Psoas muscle (tissue), 8 donors: ENCODE results near the gene CCDC146. TPM values are rescaled to one million over a fixed set of nuclear protein-coding genes. Genes with fewer than 3 reads are reported as not detected.

Experiments used
- ATAC-seq, 4 donors: fragments of 200-7000 bp; cut with Tn5 transposase; one replicate each; pipeline ENCODE4 v1.9.1; 2020; ENCODE audit warnings: moderate library complexity in 3 of 4, mild to moderate bottlenecking in 2 of 4
- DNase-seq, 2 donors: peaks; one replicate each; pipeline ENCODE4 v3.0.0-alpha.2; 2020
- H3K27ac ChIP-seq: fragments of 200-600 bp; one replicate; pipeline ENCODE4 v1.8.0; 2022
- H3K27me3 ChIP-seq, 3 donors: fragments of 200-600 bp in 1 of 3; one replicate each; pipeline versions ENCODE4 v1.6.1 to v1.8.0; 2013 to 2022; ENCODE audit warnings: low read length in 2 of 3, mild to moderate bottlenecking in 2 of 3, moderate library complexity in 1 of 3; ENCODE audit not compliant: insufficient read depth in 3 of 3
- H3K36me3 ChIP-seq, 2 donors: fragments of 200-600 bp in 1 of 2; one replicate each; pipeline versions ENCODE4 v1.6.1 to v1.8.0; 2013 to 2022; ENCODE audit warnings: low read depth in 1 of 2, mild to moderate bottlenecking in 1 of 2, moderate library complexity in 1 of 2; ENCODE audit not compliant: insufficient read depth in 1 of 2
- H3K4me1 ChIP-seq: fragments of 200-600 bp; one replicate; pipeline ENCODE4 v1.8.0; 2022
- H3K4me3 ChIP-seq: fragments of 200-600 bp; one replicate; pipeline ENCODE4 v1.8.0; 2022; ENCODE audit warnings: mild to moderate bottlenecking
- H3K9me3 ChIP-seq: fragments of 200-600 bp; one replicate; pipeline ENCODE4 v1.8.0; 2022
- CTCF ChIP-seq: fragments of 200-600 bp; IDR thresholded peaks from one replicate; pipeline ENCODE4 v1.8.0; 2022; ENCODE audit warnings: antibody characterized with exemption
- WGBS, 3 donors: extraction: QIAGEN DNeasy Blood & Tissue Kit; methylation state at CpG; one replicate each; pipeline versions ENCODE4 v1.1.6 to v1.1.7; 2013; 5-methylcytosine and 5-hydroxymethylcytosine counted together
- intact Hi-C, 2 donors: fragments of 100-400 bp; cut with DNase I; formaldehyde crosslinking; loops; one replicate each; pipeline versions ENCODE4 v1.11.0 to v1.14.2; 2022
- polyA plus RNA-seq, 3 donors: library from polyadenylated mRNA; stranded (reverse); fragments of 200-250 nt; gene quantifications; one replicate each; pipeline ENCODE4 v1.2.3, GENCODE V29; 2013
- total RNA-seq, 4 donors: library from RNA; stranded (reverse); fragmentation: NEBNext Ultra II Directional in 2 of 4; extraction: Animal tissue kit (Norgen Biotek cat#: 25700) in 2 of 4; gene quantifications; one replicate each; pipeline versions ENCODE4 v1.2.1 to v1.2.4, GENCODE V29; 2021 to 2023
- donor health status: healthy with polysubstance abuse.
- donor health status: DM: no; HTN: no; CAD: no; lungs with moderate emphysema.
- donor health status: Bipolar disorder and iron deficiency.
- donor health status: healthy.
- donor health status: DM: yes; HTN: yes; CAD: no.
- donor health status: DM: no; HTN: no; CAD: no.
- donor health status: DM: no; HTN: no; CAD: no.
- donor health status: DM: yes; HTN: yes; CAD: no.

CCDC146 gene
- total and polyA plus RNA-seq, 7 donors = 1.2 to 3.5 (median 1.9) TPM

- DNase-seq = peak; percentile 43 to 74
- peak; percentile 70 for TF ChIP-seq CTCF
- Histone ChIP-seq H3K36me3 (no peaks in the 10 kb centered on the region), H3K9me3 (no peaks in the 10 kb centered on the region), H3K4me1 (peaks cover 9% of the 10 kb centered on the region), H3K4me3 (no peak overlapping the region), H3K27ac (no peak overlapping the region), H3K27me3 (no peaks in the 10 kb centered on the region)
- peak in 1 of 4 donors; percentile 47 for ATAC-seq
- 33 to 37% (median 36%) methylated on average over 3 of the region's 3 CpGs for WGBS, 3 donors
- intact Hi-C loops = no loop called here
Observed at GRCh38 chr7:77247206-77247850, 124.9 kb downstream of the CCDC146 start.

DNA sequence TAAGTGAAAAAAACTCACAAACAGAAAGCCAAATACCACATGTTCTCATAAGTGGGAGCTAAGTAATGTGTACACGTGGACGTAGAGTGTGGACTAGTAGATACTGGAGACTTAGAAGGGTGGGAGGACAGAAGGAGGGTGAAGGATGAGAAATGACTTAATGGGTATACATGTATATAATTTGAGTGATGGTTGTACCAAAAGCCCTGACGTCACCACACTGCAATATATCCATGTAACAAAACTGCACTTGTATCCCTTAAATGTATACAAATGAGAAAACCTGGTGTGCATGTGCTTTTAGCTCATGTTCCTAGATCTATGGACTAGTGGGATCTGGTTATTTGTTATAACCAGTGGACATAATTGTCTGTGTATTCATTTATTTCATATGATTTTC lies 125.7 kb downstream of the CCDC146 start:
- intact Hi-C loops = no loop called here
- no peak overlapping the region for H3K4me3 ChIP-seq
- 78 to 94% (median 85%) methylated on average over 3 of the region's 3 CpGs for WGBS, 3 donors
- TF ChIP-seq CTCF = no peak
- no peak for ATAC-seq
- no peaks in the 10 kb centered on the region for H3K9me3 ChIP-seq
- H3K4me1 ChIP-seq = peaks cover 9% of the 10 kb centered on the region
- no peaks in the 10 kb centered on the region for H3K36me3 ChIP-seq
- H3K27ac ChIP-seq = no peak overlapping the region
- no peak for DNase-seq
- no peaks in the 10 kb centered on the region for H3K27me3 ChIP-seq

DNA sequence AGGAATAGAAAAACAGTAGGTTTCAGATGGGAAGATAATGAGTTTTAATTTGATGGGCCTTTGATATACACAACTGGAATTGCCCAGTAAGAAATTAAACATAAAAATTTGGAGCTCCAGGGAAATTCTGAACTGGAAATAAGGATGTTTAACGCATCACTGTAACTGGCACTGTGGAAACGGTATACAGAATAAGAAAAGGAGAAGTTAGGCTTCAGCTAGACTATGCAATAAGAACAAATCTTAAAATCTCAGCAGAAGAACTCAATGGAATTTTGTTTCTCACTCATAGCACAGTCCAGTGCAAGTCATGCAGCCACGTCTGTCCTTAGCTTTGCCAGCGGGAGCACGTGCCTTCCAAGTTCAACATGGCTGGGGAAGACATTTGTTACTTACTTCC lies 130.1 kb downstream of the CCDC146 start:
- no peak for TF ChIP-seq CTCF
- H3K4me1 ChIP-seq = no peaks in the 10 kb centered on the region
- intact Hi-C loops = loop anchor here in 1 of 2 donors (10.0 kb wide), 1 partner anchor 502 kb away; no protein-coding TSS in a partner anchor
- 68 to 82% (median 81%) methylated on average over 5 of the region's 5 CpGs for WGBS, 3 donors
- no peak overlapping the region for H3K4me3 ChIP-seq
- no peaks in the 10 kb centered on the region for H3K9me3 ChIP-seq
- H3K27me3 ChIP-seq = no peaks in the 10 kb centered on the region
- H3K36me3 ChIP-seq = no peaks in the 10 kb centered on the region
- H3K27ac ChIP-seq = no peak overlapping the region
- ATAC-seq = no peak
- no peak for DNase-seq

- Histone ChIP-seq H3K27ac (no peak overlapping the region), H3K27me3 (no peaks in the 10 kb centered on the region), H3K9me3 (no peaks in the 10 kb centered on the region), H3K4me1 (no peaks in the 10 kb centered on the region), H3K4me3 (no peak overlapping the region), H3K36me3 (no peaks in the 10 kb centered on the region)
- intact Hi-C loops = loop anchor here in 1 of 2 donors (10.0 kb wide), 1 partner anchor 502 kb away; no protein-coding TSS in a partner anchor
- ATAC-seq (no peak), DNase-seq (no peak)
- no peak for TF ChIP-seq CTCF
- WGBS, 3 donors = 68 to 70% (median 69%) methylated on average over 3 of the region's 3 CpGs
Observed at GRCh38 chr7:77253151-77253550, 130.7 kb downstream of the CCDC146 start.

DNA sequence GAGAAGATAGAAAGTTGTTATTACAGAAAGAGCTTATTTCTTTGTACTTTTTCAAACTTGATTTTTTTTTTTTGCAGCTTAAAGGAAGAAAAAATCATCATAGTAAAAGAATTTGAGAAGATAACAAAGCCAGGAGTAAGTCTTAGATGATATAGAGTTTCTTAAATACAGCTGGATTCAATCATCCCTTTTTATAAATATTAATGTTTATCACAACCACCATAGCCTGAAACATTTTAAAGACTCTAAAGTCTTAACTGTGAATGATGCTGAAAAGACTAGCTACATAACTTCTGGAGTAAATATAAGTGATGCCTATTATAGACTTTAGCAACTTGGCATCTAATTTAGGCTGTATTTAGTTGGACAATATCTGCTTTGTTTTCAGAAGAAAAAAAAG lies 132.0 kb downstream of the CCDC146 start:
- Histone ChIP-seq H3K9me3 (no peaks in the 10 kb centered on the region), H3K27me3 (no peaks in the 10 kb centered on the region), H3K4me1 (no peaks in the 10 kb centered on the region), H3K36me3 (no peaks in the 10 kb centered on the region), H3K27ac (no peak overlapping the region), H3K4me3 (no peak overlapping the region)
- intact Hi-C loops = loop anchor here in 1 of 2 donors (10.0 kb wide), 1 partner anchor 500 kb away; no protein-coding TSS in a partner anchor
- no peak for TF ChIP-seq CTCF
- no peak for DNase-seq
- no peak for ATAC-seq
